Globus pallidus (tissue), 1 donor: Measurements from ENCODE around the gene TBCA.

Source experiments
- DNase-seq: peaks from one replicate; pipeline ENCODE4 v3.0.0-alpha.2; 2015; ENCODE audit warnings: low spot score

TBCA gene

GRCh38 chr5:77775790-77776553 is at the start of gene TBCA:
TBCA (minus strand) TSS chr5:77776339; CDS start chr5:77776257, 82 bp downstream.
- peak; percentile 89 for DNase-seq

- no peak for DNase-seq
Measured at GRCh38 chr5:77824981-77825380, 48.8 kb upstream of the TBCA start.

- no peak for DNase-seq
Measured at GRCh38 chr5:77816686-77817085, 40.5 kb upstream of the TBCA start.

- DNase-seq: no peak
Measured at GRCh38 chr5:77812926-77813589, 36.9 kb upstream of the TBCA start.

GRCh38 chr5:77806213-77806843 is 30.2 kb upstream of the TBCA start:
- DNase-seq: no peak

GRCh38 chr5:77798456-77798855 is 22.3 kb upstream of the TBCA start:
- DNase-seq: no peak

- no peak for DNase-seq
Measured at GRCh38 chr5:77797136-77797535, 21.0 kb upstream of the TBCA start.

- no peak for DNase-seq
Measured at GRCh38 chr5:77795846-77796245, 19.7 kb upstream of the TBCA start.

- DNase-seq: no peak
Measured at GRCh38 chr5:77795268-77795667, 19.1 kb upstream of the TBCA start.

GRCh38 chr5:77791926-77792325 is 15.8 kb upstream of the TBCA start:
- no peak for DNase-seq

GRCh38 chr5:77791356-77791755 is 15.2 kb upstream of the TBCA start:
- DNase-seq: no peak

- DNase-seq: no peak
Measured at GRCh38 chr5:77785229-77785628, 9.1 kb upstream of the TBCA start.

GRCh38 chr5:77784735-77785134 is 8.6 kb upstream of the TBCA start:
- DNase-seq: no peak

GRCh38 chr5:77781076-77781475 is 4.9 kb upstream of the TBCA start:
- no peak for DNase-seq

- no peak for DNase-seq
Measured at GRCh38 chr5:77778881-77779438, 2.8 kb upstream of the TBCA start.

- DNase-seq: no peak
Measured at GRCh38 chr5:77778398-77778797, 2.3 kb upstream of the TBCA start.

- no peak for DNase-seq
Measured at GRCh38 chr5:77777911-77778310, 1.8 kb upstream of the TBCA start.

GRCh38 chr5:77777281-77777892 is 1.2 kb upstream of the TBCA start:
- no peak for DNase-seq

- DNase-seq: no peak
Measured at GRCh38 chr5:77776554-77777206, 541 bp upstream of the TBCA start.

- no peak for DNase-seq
Measured at GRCh38 chr5:77774981-77775789, 954 bp downstream of the TBCA start.

- DNase-seq: no peak
Measured at GRCh38 chr5:77773734-77774280, 2.3 kb downstream of the TBCA start.
